Measurements from ENCODE around the gene POLA1.

GRCh38 chrX:24790166-24790565, 96.4 kb downstream of the POLA1 start:
- TF ChIP-seq CTCF (tag by site-specific recombination; IDR thresholded peaks at IDR 0.05) (no peak), ZNF423 (tag by site-specific recombination; IDR thresholded peaks at IDR 0.05) (no peak), ZNF133 (tag by site-specific recombination; IDR thresholded peaks at IDR 0.05) (no peak), ZNF121 (tag by site-specific recombination; IDR thresholded peaks at IDR 0.05) (no peak), ZNF174 (tag by site-specific recombination; IDR thresholded peaks at IDR 0.05) (no peak), ZNF350 (tag by site-specific recombination; IDR thresholded peaks at IDR 0.05) (no peak), ZNF280D (tag by site-specific recombination; IDR thresholded peaks at IDR 0.05) (no peak), ZBTB1 (tag by site-specific recombination; IDR thresholded peaks at IDR 0.05) (no peak)
